AG08395 (cell line): Measurements from ENCODE around the gene PSPC1.

ENCODE experiments used
- DNase-seq: peaks from one replicate; pipeline ENCODE4 v3.0.0; 2012; ENCODE audit warnings: mixed read lengths, low spot score

Gene PSPC1

GRCh38 chr13:19673473-19674430 is 109.0 kb downstream of the PSPC1 start:
- DNase-seq = no peak

DNA sequence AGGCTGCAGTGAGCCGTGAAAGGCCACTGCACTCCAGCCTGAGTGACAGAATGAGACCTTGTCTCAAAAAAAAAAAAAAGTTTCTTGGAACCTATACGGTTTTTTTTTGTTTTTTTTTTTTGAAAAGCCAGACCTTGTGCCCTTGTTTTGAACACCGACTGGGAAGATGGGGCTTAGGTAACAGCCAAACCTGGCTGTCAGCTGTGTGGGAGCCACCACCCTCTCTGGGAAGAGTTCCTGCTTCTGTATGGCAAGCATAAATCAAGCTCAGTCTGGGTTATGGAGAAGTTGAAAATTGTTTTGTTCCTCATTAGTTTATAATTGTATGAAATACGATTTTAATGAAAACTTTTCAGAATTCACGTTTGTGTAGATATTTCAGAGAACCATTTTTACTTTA is 109.8 kb downstream of the PSPC1 start:
- DNase-seq = no peak

GRCh38 chr13:19670147-19670546 is 112.6 kb downstream of the PSPC1 start:
- no peak for DNase-seq

GRCh38 chr13:19668778-19669177 is 114.0 kb downstream of the PSPC1 start:
- no peak for DNase-seq

DNA sequence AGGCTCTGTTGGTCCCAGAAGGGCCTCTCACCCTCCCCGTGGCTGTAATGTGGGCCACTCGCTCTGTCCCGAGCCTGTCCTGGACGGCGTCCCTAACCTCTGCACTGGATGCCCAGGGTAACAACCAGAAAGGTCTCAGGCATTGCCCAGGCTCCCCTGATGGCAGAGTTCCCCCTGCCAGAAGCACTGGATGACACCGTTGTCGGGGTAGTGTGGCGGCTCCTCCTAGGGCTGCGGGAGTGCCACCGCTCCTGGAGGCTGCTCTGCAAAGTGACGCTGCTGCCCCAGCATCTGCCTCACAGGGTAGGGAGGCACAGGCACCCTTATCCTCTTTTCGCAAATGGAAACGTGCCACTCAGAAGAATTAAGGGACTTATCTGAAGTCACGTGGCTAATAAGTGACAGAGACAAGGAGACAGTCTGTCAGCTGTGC is 117.3 kb downstream of the PSPC1 start:
- DNase-seq = no peak

- no peak for DNase-seq
These were observed 118.1 kb downstream of the PSPC1 start for GRCh38 chr13:19664481-19665230.

DNA sequence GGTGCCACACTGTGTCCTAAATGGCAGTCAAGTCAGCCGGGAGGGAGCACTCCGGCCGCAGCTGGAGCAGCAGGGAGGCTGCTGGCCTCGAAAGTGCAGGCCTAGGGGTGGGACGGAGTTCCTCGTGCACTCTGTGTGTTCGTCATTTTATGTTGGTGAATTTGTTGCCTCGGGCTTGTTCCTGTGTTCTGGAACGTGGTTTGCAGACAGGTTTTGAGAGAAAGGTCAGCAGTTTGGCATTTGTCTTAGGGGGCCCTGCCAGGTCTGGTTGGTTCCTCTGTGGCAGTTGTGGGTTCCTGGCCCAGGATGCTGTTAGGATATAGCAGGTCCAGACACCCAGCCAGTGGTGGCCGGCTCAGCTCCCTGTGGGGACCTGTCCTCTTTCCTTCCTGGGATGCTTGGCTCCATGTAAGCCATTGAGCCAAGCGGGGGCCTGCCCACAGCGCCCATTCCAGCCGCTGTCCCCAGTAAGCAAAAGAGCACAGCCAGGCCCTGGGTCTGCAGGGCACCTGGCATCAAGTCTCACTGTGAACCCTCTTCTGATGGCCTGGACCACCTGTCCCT is 119.2 kb downstream of the PSPC1 start:
- no peak for DNase-seq

- no peak for DNase-seq
These were observed 121.2 kb downstream of the PSPC1 start for GRCh38 chr13:19661561-19661960.

DNA sequence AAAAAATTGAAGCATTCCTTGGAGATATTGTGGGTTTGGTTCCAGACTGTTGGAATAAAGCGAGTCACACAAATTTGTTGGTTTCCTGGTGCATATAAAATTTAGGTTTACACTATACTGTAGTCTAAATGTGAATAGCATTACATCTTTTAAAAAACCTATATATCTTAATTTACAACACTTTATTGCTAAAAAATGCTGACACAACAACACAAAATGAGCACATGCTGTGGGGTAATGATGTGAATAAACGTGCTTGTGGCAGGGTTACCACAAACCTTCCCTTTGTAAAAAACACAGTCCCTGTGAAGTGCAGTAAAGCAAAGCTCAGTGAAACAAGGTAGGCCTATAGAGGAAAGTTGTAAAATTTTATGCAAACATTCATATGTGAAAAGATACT is 121.6 kb downstream of the PSPC1 start:
- DNase-seq = no peak

- no peak for DNase-seq
These were observed 123.9 kb downstream of the PSPC1 start for GRCh38 chr13:19658831-19659230.

GRCh38 chr13:19657872-19658591 is 124.7 kb downstream of the PSPC1 start:
- no peak for DNase-seq
